HepG2 (cell line): ENCODE measurements around the gene WNT6.

Experiments
- CTCF ChIP-seq: sonication (generic); formaldehyde crosslinking; IDR thresholded peaks from 2 replicates; pipeline ENCODE4 v1.5.0; 2020; ENCODE audit warnings: mild to moderate bottlenecking, missing genetic modification reagents, moderate library complexity
- EZH2 ChIP-seq: conservative IDR thresholded peaks from 2 replicates; pipeline ENCODE4 v1.6.1; 2012; ENCODE audit warnings: mild to moderate bottlenecking, low read depth, low read length, moderate library complexity
- FOXK2 ChIP-seq: fragments of 450-650 bp; IDR thresholded peaks from 2 replicates; pipeline ENCODE4 v1.6.1; 2016
- HMGA1 ChIP-seq: sonication (generic); formaldehyde crosslinking; conservative IDR thresholded peaks from 2 replicates; pipeline ENCODE4 v1.4.0; 2020; ENCODE audit warnings: missing genetic modification reagents
- IRF1 ChIP-seq: sonication (generic); formaldehyde crosslinking; IDR thresholded peaks from 2 replicates; pipeline ENCODE4 v1.4.0; 2020; ENCODE audit warnings: low read depth, mild to moderate bottlenecking, missing genetic modification reagents
- MAZ ChIP-seq, 2 experiments: sonication (generic) in 1 of 2; formaldehyde crosslinking in 1 of 2; IDR thresholded peaks; 2 replicates each; pipeline versions ENCODE4 v1.5.0 to v1.6.1; 2012 to 2020; ENCODE audit warnings: low read depth in 2 of 2, mild to moderate bottlenecking in 2 of 2, borderline replicate concordance in 1 of 2, improper control_type of control experiment in 1 of 2, low read length in 1 of 2, missing genetic modification reagents in 1 of 2, moderate library complexity in 1 of 2
- PHF8 ChIP-seq: sonication (generic); formaldehyde crosslinking; IDR thresholded peaks from 2 replicates; pipeline ENCODE4 v1.5.0; 2020; ENCODE audit warnings: missing genetic modification reagents
- SMC3 ChIP-seq: IDR thresholded peaks from 2 replicates; pipeline ENCODE4 v1.6.1; 2011; ENCODE audit warnings: low read length, improper control_type of control experiment
- THAP11 ChIP-seq: IDR thresholded peaks from 2 replicates; pipeline ENCODE4 v1.6.1; 2016; ENCODE audit warnings: missing biosample characterization, missing genetic modification reagents
- TF ChIP-seq, protein P1 (sequence below): IDR thresholded peaks from 2 replicates; pipeline ENCODE4 v1.6.1; 2016

DNA sequence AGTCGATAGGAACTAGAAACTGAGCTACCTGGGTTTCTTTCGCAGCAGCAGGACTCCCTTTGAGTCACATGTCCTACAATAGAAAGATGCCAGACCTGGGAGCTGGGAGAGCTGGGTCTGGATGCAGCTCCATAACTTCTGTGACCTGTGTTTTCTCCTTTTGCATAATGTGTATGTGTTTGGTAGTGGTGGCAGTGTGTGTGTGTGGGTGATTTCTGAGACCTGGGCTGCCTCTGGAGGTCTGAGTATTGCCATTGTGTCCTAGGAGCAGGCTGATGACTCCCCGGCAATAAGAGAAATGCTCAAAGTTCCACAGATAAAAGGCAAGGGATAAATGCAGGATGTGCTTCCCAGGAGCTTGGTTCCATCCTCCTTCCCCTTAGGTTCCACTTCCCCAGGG is 27.5 kb downstream of the WNT6 start:
- no peak for TF ChIP-seq PHF8 (CRISPR knock-in tag)
- TF ChIP-seq THAP11 (CRISPR knock-in tag): no peak
- TF ChIP-seq FOXK2: no peak
- TF ChIP-seq, protein P1, sequence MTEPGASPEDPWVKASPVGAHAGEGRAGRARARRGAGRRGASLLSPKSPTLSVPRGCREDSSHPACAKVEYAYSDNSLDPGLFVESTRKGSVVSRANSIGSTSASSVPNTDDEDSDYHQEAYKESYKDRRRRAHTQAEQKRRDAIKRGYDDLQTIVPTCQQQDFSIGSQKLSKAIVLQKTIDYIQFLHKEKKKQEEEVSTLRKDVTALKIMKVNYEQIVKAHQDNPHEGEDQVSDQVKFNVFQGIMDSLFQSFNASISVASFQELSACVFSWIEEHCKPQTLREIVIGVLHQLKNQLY: no peak
- TF ChIP-seq CTCF (CRISPR knock-in tag): no peak
- no peak for TF ChIP-seq HMGA1 (CRISPR knock-in tag)
- TF ChIP-seq SMC3: no peak
- TF ChIP-seq MAZ (IDR thresholded peaks at IDR 0.05; ENCODE audit: borderline replicate concordance, low read depth, low read length): no peak
- no peak for TF ChIP-seq MAZ (CRISPR knock-in tag; IDR thresholded peaks at IDR 0.05; ENCODE audit: low read depth)
- TF ChIP-seq IRF1 (CRISPR knock-in tag): no peak
- no peak for TF ChIP-seq EZH2
